HG03108 (cell line): ENCODE measurements around the gene TCERG1L.

Experiments
- ATAC-seq: cut with Tn5 transposase; IDR thresholded peaks from one replicate; pipeline ENCODE4 v1.9.1; 2021; ENCODE audit warnings: moderate library complexity; ENCODE audit not compliant: unreplicated experiment

The TCERG1L gene

DNA sequence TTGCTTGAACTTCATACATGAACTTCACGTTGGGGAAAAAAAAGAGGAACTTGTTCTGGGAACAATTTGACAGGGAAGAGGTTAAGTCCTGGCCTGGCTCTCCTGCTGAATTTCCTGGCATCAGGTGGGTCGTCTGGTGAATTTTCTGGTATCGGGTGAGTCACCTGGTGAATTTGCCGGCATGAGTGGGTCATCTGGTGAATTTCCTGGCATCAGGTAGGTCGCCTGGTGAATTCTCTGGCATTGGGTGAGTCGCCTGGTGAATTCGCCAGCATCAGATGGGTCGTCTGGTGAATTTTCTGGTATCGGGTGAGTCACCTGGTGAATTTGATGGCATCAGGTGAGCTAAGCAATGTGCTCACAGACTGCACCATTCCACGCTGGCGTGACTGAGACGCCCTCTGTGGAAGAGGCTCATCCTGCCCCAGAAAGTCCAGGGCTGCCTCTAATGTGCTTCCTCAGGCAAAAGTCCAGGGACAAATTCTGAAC is 255.4 kb downstream of the TCERG1L start:
- ATAC-seq, result no peak

GRCh38 chr10:131055437-131055836 is 256.1 kb downstream of the TCERG1L start:
- ATAC-seq, result no peak

- no peak for ATAC-seq
Measured at GRCh38 chr10:131053192-131053591, 258.3 kb downstream of the TCERG1L start.

- no peak for ATAC-seq
Measured at GRCh38 chr10:131050162-131050766, 261.3 kb downstream of the TCERG1L start.

GRCh38 chr10:131049016-131049415 is 262.5 kb downstream of the TCERG1L start:
- ATAC-seq, result no peak

DNA sequence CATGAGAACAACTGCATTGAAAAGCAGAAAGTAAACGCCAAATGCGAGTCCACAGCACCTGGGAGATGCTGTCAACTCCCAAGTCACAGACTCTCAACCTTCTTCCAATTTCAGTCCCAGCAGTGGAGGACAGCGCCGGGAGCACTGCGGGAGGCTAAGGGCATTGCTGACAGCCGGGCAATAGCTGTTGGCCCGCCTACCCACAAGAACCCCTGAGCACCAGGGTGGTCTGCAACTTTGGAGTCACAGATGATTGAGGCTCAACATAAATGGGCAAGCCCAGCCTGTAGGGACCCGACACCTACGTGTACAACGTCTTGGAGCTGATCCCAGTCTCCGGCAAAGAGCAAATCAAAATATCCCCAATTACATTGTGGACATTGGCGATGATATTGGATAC is 262.9 kb downstream of the TCERG1L start:
- no peak for ATAC-seq

DNA sequence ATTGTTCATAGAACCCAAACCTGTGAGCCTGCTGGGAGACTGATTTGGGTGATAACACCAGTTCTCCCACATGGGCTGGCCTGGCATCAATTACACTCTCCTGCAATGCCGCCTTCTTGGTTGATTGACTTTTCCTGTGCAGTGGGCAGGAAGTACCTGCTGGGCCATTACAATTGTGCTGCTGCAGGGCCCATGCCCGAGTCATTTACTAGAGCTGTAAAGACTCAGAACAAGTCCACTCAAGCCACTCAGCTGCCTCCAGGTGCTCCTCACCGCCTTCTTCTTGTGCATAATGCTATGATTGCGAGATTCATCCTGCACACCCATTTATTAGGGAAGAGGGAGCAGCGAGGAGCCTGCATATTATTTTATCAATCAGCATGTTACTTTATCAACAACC is 264.0 kb downstream of the TCERG1L start:
- ATAC-seq, result no peak

DNA sequence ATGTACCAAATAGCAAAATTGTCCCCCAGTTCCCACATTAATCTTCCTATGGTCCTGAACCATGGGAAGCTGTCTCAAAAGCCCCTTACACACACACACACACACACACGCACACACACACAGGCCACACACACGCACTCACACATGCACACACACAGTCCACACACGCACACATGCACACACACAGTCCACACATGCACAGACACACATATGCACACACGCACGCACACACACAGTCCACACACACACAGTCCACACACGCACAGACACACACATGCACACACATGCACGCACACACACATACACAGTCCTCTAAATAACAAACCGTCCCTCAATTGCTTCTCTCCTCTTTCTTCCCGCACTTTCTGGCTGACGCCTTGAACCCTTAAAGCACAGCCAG is 265.3 kb downstream of the TCERG1L start:
- no peak for ATAC-seq

DNA sequence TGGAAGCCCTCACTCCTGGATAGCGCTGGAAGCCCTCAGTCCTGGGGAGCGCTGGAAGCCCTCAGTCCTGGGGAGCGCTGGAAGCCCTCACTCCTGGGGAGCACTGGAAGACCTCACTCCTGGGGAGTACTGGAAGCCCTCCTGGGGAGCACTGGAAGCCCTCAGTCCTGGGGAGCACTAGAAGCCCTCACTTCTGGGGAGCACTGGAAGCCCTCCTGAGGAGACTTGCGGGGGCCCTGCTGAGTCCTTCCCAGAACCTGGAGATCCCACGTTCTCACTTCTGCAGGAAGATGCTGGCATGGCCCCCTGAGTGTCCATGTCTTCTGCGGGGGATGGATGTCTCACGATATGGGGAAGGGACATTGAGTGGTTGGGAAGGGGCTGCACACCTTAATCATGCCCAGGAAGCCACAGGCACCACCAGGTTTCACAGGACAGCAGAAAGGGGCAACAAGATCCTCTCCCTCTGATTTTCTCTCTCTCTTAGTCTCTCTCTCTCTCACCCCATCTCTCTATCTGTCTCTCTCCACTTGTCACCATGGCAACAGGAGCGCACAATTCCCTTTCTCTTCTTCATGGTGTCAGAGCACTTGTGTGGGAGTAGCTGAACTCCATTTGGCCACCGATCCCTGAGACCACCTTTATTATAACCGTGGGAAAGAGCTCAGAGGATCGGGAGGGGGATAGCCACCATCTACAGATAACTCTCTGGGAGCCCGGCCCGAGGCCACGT is 267.0 kb downstream of the TCERG1L start:
- no peak for ATAC-seq

DNA sequence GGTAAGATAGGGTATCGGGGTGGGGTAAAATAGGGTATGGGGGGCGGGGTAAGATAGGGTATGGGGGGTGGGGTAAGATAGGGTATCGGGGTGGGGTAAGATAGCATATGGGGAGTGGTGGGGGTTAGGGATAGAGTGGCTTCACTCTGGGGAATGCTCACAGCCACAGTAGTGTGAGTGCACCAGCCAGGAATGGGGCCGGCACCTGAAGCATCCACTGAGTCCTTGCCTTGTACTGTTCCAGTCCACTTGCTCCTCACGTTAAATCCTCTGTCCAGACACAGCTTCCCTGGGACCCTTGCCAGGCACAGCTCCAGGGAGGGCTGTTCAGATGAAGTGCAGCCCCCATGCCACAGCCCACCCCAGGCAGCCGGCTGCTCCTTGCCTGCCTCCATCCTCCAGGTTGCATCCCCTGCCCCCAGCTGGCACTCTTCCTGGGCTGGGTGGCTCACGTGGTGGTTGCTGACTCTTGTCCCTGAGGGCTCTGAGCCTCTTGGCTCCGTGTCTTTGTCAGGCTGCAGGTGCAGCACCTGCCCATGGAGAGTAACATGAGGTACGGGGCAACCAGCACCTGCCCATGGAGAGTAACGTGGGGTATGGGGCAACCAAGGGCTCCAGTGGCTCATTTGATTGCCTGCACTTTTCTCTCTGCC is 268.4 kb downstream of the TCERG1L start:
- no peak for ATAC-seq
